NCI-H2107 treated with DMSO at 0.1 percent for 48 hours (cell line): ENCODE data around the gene DOCK10.

ENCODE experiments used
- DNase-seq: peaks from one replicate; lab custom pipeline; 2025; ENCODE audit not compliant: unreplicated experiment; lab: John Stamatoyannopoulos, UW

DOCK10 gene

GRCh38 chr2:225042800-225043167 is 516 bp upstream of the DOCK10 start:
- DNase-seq: no peak

GRCh38 chr2:225041207-225041850 is 939 bp downstream of the DOCK10 start:
- DNase-seq: no peak

GRCh38 chr2:225040856-225041206 is 1.4 kb downstream of the DOCK10 start:
- no peak for DNase-seq

GRCh38 chr2:225040142-225040541 is 2.1 kb downstream of the DOCK10 start:
- DNase-seq: no peak

GRCh38 chr2:225038231-225038523 is 4.1 kb downstream of the DOCK10 start:
- DNase-seq: no peak

GRCh38 chr2:225037415-225038230 is 4.6 kb downstream of the DOCK10 start:
- no peak for DNase-seq

GRCh38 chr2:225036431-225036830 is 5.8 kb downstream of the DOCK10 start:
- no peak for DNase-seq

- no peak for DNase-seq
Measured at GRCh38 chr2:225033440-225034318, 8.6 kb downstream of the DOCK10 start.

- DNase-seq: no peak
Measured at GRCh38 chr2:225032246-225032645, 10.0 kb downstream of the DOCK10 start.

- DNase-seq: no peak
Measured at GRCh38 chr2:225031599-225031998, 10.7 kb downstream of the DOCK10 start.

- no peak for DNase-seq
Measured at GRCh38 chr2:225030893-225031292, 11.4 kb downstream of the DOCK10 start.

- no peak for DNase-seq
Measured at GRCh38 chr2:225030203-225030602, 12.1 kb downstream of the DOCK10 start.

GRCh38 chr2:225028572-225028971 is 13.7 kb downstream of the DOCK10 start:
- no peak for DNase-seq

- DNase-seq: no peak
Measured at GRCh38 chr2:225027061-225027762, 15.1 kb downstream of the DOCK10 start.

- no peak for DNase-seq
Measured at GRCh38 chr2:225025917-225026571, 16.2 kb downstream of the DOCK10 start.

- DNase-seq: no peak
Measured at GRCh38 chr2:225022188-225022587, 20.1 kb downstream of the DOCK10 start.

GRCh38 chr2:225020168-225020849 is 22.0 kb downstream of the DOCK10 start:
- no peak for DNase-seq

- no peak for DNase-seq
Measured at GRCh38 chr2:225019105-225019504, 23.2 kb downstream of the DOCK10 start.

- DNase-seq: no peak
Measured at GRCh38 chr2:225017713-225018112, 24.6 kb downstream of the DOCK10 start.

GRCh38 chr2:225017098-225017685 is 25.1 kb downstream of the DOCK10 start:
- DNase-seq: no peak
